Muscle layer of duodenum (tissue), 2 donors: Measurements from ENCODE around the gene SKIC2.
"Not testable (repeated sequence)": the region's sequence is repeated elsewhere in the genome, so short reads cannot be mapped to it uniquely, and the experiment has no call there.

Experiments used
- H3K27ac ChIP-seq: one replicate; pipeline ENCODE4 v1.7.0; 2013; ENCODE audit warnings: mild to moderate bottlenecking, low read length
- H3K27me3 ChIP-seq: one replicate; pipeline ENCODE4 v1.7.0; 2013; ENCODE audit warnings: low read depth, mild to moderate bottlenecking, control low read depth, low read length
- H3K36me3 ChIP-seq, 2 donors: one replicate each; pipeline ENCODE4 v1.7.0; 2013; ENCODE audit warnings: low read length in 2 of 2, control low read depth in 1 of 2, mild to moderate bottlenecking in 1 of 2; ENCODE audit not compliant: insufficient read depth in 2 of 2, control insufficient read depth in 1 of 2
- H3K4me1 ChIP-seq, 2 donors: one replicate each; pipeline ENCODE4 v1.7.0; 2013; ENCODE audit warnings: low read length in 2 of 2, mild to moderate bottlenecking in 2 of 2, control low read depth in 1 of 2, moderate library complexity in 1 of 2; ENCODE audit not compliant: insufficient read depth in 2 of 2, control insufficient read depth in 1 of 2
- H3K4me3 ChIP-seq, 2 donors: one replicate each; pipeline ENCODE4 v1.7.0; 2013; ENCODE audit warnings: low read length in 2 of 2, low read depth in 1 of 2, mild to moderate bottlenecking in 1 of 2
- H3K9me3 ChIP-seq, 2 donors: one replicate each; pipeline ENCODE4 v1.7.0; 2013; ENCODE audit warnings: low read length in 2 of 2, control low read depth in 1 of 2, mild to moderate bottlenecking in 1 of 2; ENCODE audit not compliant: control insufficient read depth in 1 of 2
- donor health status: healthy.

SKIC2 gene

DNA sequence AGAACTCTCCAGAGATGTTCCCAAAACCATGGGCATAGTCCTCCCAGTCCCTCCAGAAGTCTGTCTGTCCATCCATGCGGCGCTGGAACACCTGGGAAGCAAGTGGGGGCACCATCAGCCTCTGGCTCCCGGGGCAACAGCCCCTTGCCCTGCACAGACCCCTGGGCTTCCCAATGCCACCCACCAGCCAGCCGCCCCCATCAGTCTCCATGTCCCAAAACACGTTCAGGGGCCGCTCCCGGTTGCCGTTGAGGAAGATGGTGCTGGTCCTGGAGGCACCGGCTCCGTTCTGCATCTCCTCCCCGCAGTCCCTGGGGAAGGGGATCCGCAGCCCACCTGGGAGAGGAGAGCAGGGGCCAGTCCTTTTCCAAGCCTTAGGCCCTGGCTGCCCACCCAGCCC, 50.6 kb downstream of the SKIC2 start:
- not testable (repeated sequence) for H3K27ac ChIP-seq, H3K9me3 ChIP-seq, H3K27me3 ChIP-seq, H3K4me3 ChIP-seq, H3K4me1 ChIP-seq, H3K36me3 ChIP-seq

DNA sequence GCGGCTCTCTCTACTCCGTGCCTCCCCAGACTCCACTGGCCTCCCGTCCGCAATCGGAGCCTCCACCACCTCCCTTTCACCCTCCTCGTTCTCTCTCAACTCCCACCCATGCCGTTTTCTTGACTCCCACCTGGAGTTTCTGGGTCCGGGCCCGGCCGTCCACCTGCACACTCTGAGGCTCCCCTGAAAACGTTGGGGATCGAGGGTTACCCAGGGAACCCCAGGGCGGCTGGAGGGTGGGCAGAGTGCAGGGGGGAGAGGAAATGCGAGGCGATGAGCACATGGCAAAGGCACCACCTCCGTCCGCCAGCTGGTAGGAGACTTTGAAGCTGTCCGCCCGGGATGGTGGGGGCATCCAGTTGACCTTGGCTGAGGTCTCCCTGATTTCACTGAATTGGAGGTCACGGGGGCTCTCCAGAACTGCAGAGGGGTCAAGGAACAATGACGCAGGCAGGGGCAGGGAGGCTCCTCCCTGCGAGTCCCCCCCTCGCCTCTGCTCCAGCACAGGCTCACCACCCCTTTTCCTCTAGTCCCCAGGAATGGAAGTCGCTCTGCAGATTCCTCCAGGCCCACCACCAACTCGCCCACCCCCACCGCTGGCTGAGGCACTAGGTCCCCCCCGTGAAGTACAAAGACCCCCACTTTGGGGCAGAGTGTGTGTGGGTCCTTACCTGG, 52.0 kb downstream of the SKIC2 start:
- H3K27ac ChIP-seq, H3K4me1 ChIP-seq, H3K9me3 ChIP-seq: not testable (repeated sequence)

DNA sequence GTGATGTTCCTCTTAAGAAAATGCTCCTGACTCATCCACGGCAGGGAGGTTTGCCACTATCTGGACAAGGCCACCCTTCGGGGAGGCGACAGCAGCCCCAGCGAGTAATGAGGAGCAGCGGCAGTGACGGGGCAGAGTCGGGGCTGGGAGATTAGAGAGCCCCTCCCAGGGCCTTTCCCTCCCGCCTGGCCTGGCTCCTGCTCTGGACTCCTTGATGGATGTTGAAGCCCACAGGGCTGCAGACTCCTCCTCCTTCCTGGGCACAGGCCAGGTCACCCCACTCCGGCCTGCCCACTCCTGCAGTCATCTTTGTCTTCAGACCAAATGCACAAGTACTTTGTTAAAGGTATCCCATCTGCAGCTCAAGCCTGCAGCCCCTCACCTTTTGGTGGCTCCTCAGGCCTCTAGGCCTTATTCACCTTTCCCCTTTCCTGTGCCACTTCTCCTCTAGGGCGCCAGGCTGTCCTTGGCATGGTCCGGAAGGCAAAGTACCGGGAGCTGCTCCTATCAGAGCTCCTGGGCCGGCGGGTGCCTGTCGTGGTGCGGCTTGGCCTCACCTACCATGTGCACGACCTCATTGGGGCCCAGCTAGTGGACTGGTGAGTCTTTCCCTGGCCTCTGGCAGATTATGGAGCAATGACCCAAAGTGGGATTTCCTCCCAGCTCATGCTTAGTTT, 54.1 kb downstream of the SKIC2 start:
- not testable (repeated sequence) for H3K36me3 ChIP-seq, H3K9me3 ChIP-seq, H3K4me1 ChIP-seq, H3K27ac ChIP-seq, H3K27me3 ChIP-seq, H3K4me3 ChIP-seq

More for the DNA sequence above, 52.0 kb downstream of the SKIC2 start:
- not testable (repeated sequence) for H3K27me3 ChIP-seq, H3K36me3 ChIP-seq, H3K4me3 ChIP-seq

DNA sequence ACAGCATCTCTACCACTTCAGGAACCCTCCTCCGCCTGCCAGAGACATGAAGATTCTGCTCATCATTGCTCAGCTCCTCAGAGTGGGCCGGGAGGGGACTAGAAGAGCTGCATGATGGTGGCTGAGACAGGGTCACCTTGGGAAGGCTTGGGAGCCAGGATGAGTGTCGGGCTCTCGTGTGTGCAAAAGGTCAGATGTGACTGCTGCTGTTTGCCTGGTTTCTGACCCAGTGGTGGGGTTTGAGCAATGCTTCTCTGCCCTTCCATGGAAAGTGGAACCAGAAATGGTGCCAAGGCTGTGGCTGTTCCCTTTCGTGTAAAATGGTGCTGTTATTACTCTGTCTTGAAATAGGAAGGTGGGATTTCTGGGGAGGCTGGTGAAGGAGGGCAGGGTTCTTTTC, 54.8 kb downstream of the SKIC2 start:
- not testable (repeated sequence) for H3K27me3 ChIP-seq

GRCh38 chr6:32014547-32014946, 55.6 kb downstream of the SKIC2 start, which contains the start of gene C4B:
Gene C4B, plus strand, starts transcription at chr6:32014795. Its CDS starts 51 bp downstream, at chr6:32014846.
- H3K27ac ChIP-seq, H3K27me3 ChIP-seq, H3K4me3 ChIP-seq, H3K9me3 ChIP-seq, H3K4me1 ChIP-seq, H3K36me3 ChIP-seq: not testable (repeated sequence)

More for the DNA sequence above, 54.8 kb downstream of the SKIC2 start:
- H3K4me1 ChIP-seq, H3K9me3 ChIP-seq, H3K4me3 ChIP-seq, H3K27ac ChIP-seq, H3K36me3 ChIP-seq: not testable (repeated sequence)
